IPS-18a (cell line): Measurements from ENCODE around the gene ZNF684.
"Not testable (repeated sequence)": the region's sequence is repeated elsewhere in the genome, so short reads cannot be mapped to it uniquely, and the experiment has no call there.

Source experiments
- H3K27ac ChIP-seq: one replicate; pipeline ENCODE4 v1.5.1; 2013; ENCODE audit warnings: low read length
- H3K27me3 ChIP-seq: one replicate; pipeline ENCODE4 v1.6.1; 2013; ENCODE audit warnings: mild to moderate bottlenecking, low read length; ENCODE audit not compliant: control insufficient read depth, insufficient read depth
- H3K36me3 ChIP-seq: one replicate; pipeline ENCODE4 v1.6.1; 2013; ENCODE audit warnings: low read depth, low read length; ENCODE audit not compliant: control insufficient read depth
- H3K4me1 ChIP-seq: one replicate; pipeline ENCODE4 v1.6.1; 2013; ENCODE audit warnings: low read depth, low read length; ENCODE audit not compliant: control insufficient read depth
- H3K4me3 ChIP-seq: one replicate; pipeline ENCODE4 v1.5.1; 2013; ENCODE audit warnings: low read length
- H3K9ac ChIP-seq: one replicate; pipeline ENCODE4 v1.6.1; 2013; ENCODE audit warnings: mild to moderate bottlenecking, low read length, moderate library complexity
- H3K9me3 ChIP-seq: one replicate; pipeline ENCODE4 v1.6.1; 2013; ENCODE audit warnings: low read depth, low read length; ENCODE audit not compliant: control insufficient read depth

Gene ZNF684

DNA sequence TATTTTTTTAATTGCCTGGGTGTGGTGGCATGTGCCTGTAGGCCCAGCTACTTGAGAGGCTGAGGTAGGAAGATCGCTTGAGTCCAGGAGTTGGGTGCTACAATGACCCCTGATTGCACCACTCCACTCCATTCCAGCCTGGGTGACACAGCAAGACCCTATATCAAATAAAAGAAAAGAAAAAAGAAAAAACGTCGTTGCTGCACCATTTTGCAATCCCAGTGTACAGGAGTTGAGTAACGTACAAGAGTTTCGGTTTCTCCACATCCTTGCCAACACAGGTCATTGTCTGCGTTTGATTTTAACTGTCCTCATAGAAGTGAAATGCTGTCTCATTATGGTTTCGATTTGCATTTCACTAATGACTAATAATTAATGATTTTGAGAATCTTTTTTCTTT, 7.9 kb downstream of the ZNF684 start:
- Histone ChIP-seq H3K4me1 (no peaks in the 10 kb centered on the region), H3K27ac (no peak overlapping the region), H3K36me3 (peaks cover 8% of the 10 kb centered on the region), H3K4me3 (no peak overlapping the region), H3K9ac (no peak overlapping the region), H3K27me3 (no peaks in the 10 kb centered on the region), H3K9me3 (no peaks in the 10 kb centered on the region)

- no peaks in the 10 kb centered on the region for H3K4me1 ChIP-seq
- H3K9me3 ChIP-seq, result peaks cover 10% of the 10 kb centered on the region
- no peak overlapping the region for H3K27ac ChIP-seq
- no peak overlapping the region for H3K9ac ChIP-seq
- no peak overlapping the region for H3K4me3 ChIP-seq
- H3K36me3 ChIP-seq, result peaks cover 20% of the 10 kb centered on the region
- no peaks in the 10 kb centered on the region for H3K27me3 ChIP-seq
Measured at GRCh38 chr1:40546957-40547356, 15.5 kb downstream of the ZNF684 start.

GRCh38 chr1:40553017-40553416, 21.6 kb downstream of the ZNF684 start:
- H3K27ac ChIP-seq, result no peak overlapping the region
- H3K4me1 ChIP-seq, result no peaks in the 10 kb centered on the region
- no peak overlapping the region for H3K4me3 ChIP-seq
- no peaks in the 10 kb centered on the region for H3K27me3 ChIP-seq
- no peaks in the 10 kb centered on the region for H3K9me3 ChIP-seq
- H3K9ac ChIP-seq, result no peak overlapping the region
- no peaks in the 10 kb centered on the region for H3K36me3 ChIP-seq

- not testable (repeated sequence) for H3K4me1 ChIP-seq, H3K27ac ChIP-seq, H3K4me3 ChIP-seq, H3K36me3 ChIP-seq, H3K9ac ChIP-seq, H3K27me3 ChIP-seq, H3K9me3 ChIP-seq
Measured at GRCh38 chr1:40554807-40555206, 23.4 kb downstream of the ZNF684 start.

GRCh38 chr1:40556121-40556520, 24.7 kb downstream of the ZNF684 start:
- Histone ChIP-seq H3K36me3 (no peaks in the 10 kb centered on the region), H3K4me1 (no peaks in the 10 kb centered on the region), H3K4me3 (no peak overlapping the region), H3K27me3 (no peaks in the 10 kb centered on the region), H3K9me3 (no peaks in the 10 kb centered on the region), H3K27ac (no peak overlapping the region), H3K9ac (no peak overlapping the region)

DNA sequence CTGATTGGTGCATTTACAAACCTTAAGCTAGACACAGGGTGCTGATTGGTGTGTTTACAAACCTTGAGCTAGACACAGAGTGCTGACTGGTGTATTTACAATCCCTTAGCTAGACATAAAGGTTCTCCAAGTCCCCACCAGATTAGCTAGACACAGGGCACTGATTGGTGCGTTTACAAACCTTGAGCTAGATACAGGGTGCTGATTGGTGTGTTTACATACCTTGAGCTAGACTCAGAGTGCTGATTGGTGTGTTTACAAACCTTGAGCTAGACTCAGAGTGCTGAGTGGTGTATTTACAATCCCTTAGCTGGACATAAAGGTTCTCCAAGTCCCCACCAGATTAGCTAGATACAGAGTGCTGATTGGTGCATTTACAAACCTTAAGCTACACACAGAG, 26.8 kb downstream of the ZNF684 start:
- not testable (repeated sequence) for H3K9ac ChIP-seq, H3K36me3 ChIP-seq, H3K27ac ChIP-seq, H3K9me3 ChIP-seq, H3K4me3 ChIP-seq, H3K4me1 ChIP-seq, H3K27me3 ChIP-seq

DNA sequence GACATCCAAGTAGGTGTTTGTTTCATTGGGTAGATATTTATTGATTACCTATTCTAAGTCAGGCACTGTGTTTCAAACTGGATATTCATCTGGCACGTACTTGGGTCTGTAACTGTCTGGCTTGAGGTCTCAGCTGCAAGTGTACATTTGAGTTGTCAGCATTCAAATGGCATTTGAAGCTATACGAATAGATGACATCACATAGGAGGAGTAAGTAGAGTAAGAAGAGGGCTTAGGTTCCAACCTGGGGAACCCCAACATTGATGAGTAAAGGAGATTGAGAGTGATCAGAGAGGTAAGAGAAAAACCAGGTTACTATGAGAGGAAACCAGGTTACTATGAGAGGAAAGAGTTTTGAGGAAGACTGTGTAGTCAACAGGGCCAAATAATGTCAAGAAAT, 30.7 kb downstream of the ZNF684 start:
- no peaks in the 10 kb centered on the region for H3K36me3 ChIP-seq
- H3K4me3 ChIP-seq, result no peak overlapping the region
- H3K27ac ChIP-seq, result no peak overlapping the region
- no peaks in the 10 kb centered on the region for H3K9me3 ChIP-seq
- H3K4me1 ChIP-seq, result no peaks in the 10 kb centered on the region
- H3K9ac ChIP-seq, result no peak overlapping the region
- no peaks in the 10 kb centered on the region for H3K27me3 ChIP-seq

GRCh38 chr1:40563266-40563665, 31.8 kb downstream of the ZNF684 start:
- Histone ChIP-seq H3K9me3 (no peaks in the 10 kb centered on the region), H3K27me3 (no peaks in the 10 kb centered on the region), H3K4me3 (no peak overlapping the region), H3K9ac (no peak overlapping the region), H3K36me3 (no peaks in the 10 kb centered on the region), H3K27ac (no peak overlapping the region), H3K4me1 (no peaks in the 10 kb centered on the region)

DNA sequence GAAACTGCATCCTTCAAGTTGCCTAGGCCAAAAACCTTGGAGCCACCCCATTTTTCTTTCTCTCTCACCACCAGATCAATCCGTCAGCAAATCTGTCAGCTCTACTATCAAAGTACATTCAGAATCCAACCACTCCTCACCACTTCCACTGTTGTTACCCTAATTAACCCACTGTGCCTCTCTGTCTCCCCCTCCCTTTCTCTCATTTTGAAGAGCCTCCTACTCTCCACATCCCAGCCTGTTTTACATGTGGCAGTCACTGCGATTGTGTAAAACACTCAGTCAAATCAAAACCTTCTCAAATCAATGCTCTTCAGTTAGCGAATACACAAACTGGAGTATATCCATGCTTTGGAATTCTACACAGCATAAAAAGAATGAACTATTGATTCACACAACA, 33.1 kb downstream of the ZNF684 start:
- no peaks in the 10 kb centered on the region for H3K27me3 ChIP-seq
- no peak overlapping the region for H3K4me3 ChIP-seq
- no peaks in the 10 kb centered on the region for H3K4me1 ChIP-seq
- no peak overlapping the region for H3K9ac ChIP-seq
- H3K36me3 ChIP-seq, result no peaks in the 10 kb centered on the region
- no peak overlapping the region for H3K27ac ChIP-seq
- no peaks in the 10 kb centered on the region for H3K9me3 ChIP-seq

GRCh38 chr1:40564913-40565312, 33.5 kb downstream of the ZNF684 start:
- Histone ChIP-seq H3K27me3 (no peaks in the 10 kb centered on the region), H3K4me3 (no peak overlapping the region)

DNA sequence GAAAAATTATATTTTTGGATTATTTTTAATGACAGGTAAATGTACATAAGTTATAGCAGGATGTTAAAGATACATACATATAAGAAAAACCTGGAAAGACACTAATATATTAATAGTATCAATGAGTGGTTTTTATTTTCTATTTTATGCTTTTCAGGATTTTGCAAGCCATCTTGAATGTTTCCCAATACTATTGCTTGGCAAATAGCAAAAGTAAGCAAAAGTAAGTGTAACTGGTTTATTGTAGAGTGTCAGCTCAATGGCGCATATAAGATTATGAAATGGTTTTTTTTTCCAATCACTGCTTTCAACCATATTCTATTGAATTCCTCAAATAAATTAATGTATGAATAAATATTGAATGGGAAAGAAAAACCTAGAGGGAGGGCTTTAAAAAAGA, 36.4 kb downstream of the ZNF684 start:
- Histone ChIP-seq H3K4me3 (no peak overlapping the region), H3K9me3 (no peaks in the 10 kb centered on the region), H3K9ac (no peak overlapping the region), H3K36me3 (no peaks in the 10 kb centered on the region), H3K27me3 (no peaks in the 10 kb centered on the region), H3K27ac (no peak overlapping the region), H3K4me1 (no peaks in the 10 kb centered on the region)

More at GRCh38 chr1:40564913-40565312, 33.5 kb downstream of the ZNF684 start:
- Histone ChIP-seq H3K9me3 (no peaks in the 10 kb centered on the region), H3K27ac (no peak overlapping the region), H3K9ac (no peak overlapping the region), H3K4me1 (no peaks in the 10 kb centered on the region), H3K36me3 (no peaks in the 10 kb centered on the region)

GRCh38 chr1:40574805-40575204, 43.4 kb downstream of the ZNF684 start:
- not testable (repeated sequence) for H3K9ac ChIP-seq

More at GRCh38 chr1:40574805-40575204, 43.4 kb downstream of the ZNF684 start:
- H3K4me3 ChIP-seq, H3K9me3 ChIP-seq, H3K36me3 ChIP-seq, H3K4me1 ChIP-seq, H3K27me3 ChIP-seq, H3K27ac ChIP-seq: not testable (repeated sequence)
